Natural killer cell treated with Interleukin-12 subunit alpha and Interleukin-12 subunit beta and Interleukin-15 and Interleukin-18, amount 100 ng/mL, for 72 hours (primary cell): ENCODE data around the gene TCERG1L. TPM values are rescaled to one million over a fixed set of nuclear protein-coding genes. Genes with fewer than 3 reads are reported as not detected.
"Not testable (repeated sequence)": the region's sequence is repeated elsewhere in the genome, so short reads cannot be mapped to it uniquely, and the experiment has no call there.

Source experiments
- ATAC-seq, 2 donors: fragments of 150-1000 bp; cut with Tn5 transposase in 1 of 2; sonication (Bioruptor Pico), chemical (Tn5 transposase) in 1 of 2; 2 replicates each; pipeline ENCODE4 v1.10.0; 2021
- DNase-seq: peaks from one replicate; pipeline ENCODE4 v3.0.0; 2022; ENCODE audit warnings: low spot score
- H3K27ac Mint-ChIP-seq, 2 donors: 1 replicate in 1 of 2; 2 replicates in 1 of 2; pipeline ENCODE4 v1.8.0; 2022; ENCODE audit warnings: mixed read lengths in 2 of 2, mild to moderate bottlenecking in 1 of 2, moderate library complexity in 1 of 2
- H3K27me3 Mint-ChIP-seq, 2 donors: 1 replicate in 1 of 2; 2 replicates in 1 of 2; pipeline ENCODE4 v1.8.0; 2022; ENCODE audit warnings: mixed read lengths in 2 of 2
- H3K36me3 Mint-ChIP-seq: one replicate; pipeline ENCODE4 v1.8.0; 2022; ENCODE audit warnings: mixed read lengths
- H3K4me1 Mint-ChIP-seq, 2 donors: 1 replicate in 1 of 2; 2 replicates in 1 of 2; pipeline ENCODE4 v1.8.0; 2022; ENCODE audit warnings: low read depth in 2 of 2, mixed read lengths in 2 of 2, mild to moderate bottlenecking in 1 of 2
- H3K4me3 Mint-ChIP-seq: one replicate; pipeline ENCODE4 v1.8.0; 2022; ENCODE audit warnings: mixed read lengths
- H3K9me3 Mint-ChIP-seq: 2 replicates; pipeline ENCODE4 v1.8.0; 2022; ENCODE audit warnings: mixed read lengths
- total RNA-seq, 2 donors: library from RNA; stranded (reverse); gene quantifications; one replicate each; pipeline ENCODE4 v1.2.3, GENCODE V29; 2022

TCERG1L gene
- total RNA-seq, 2 donors from 2014 or later: 0.10 to 0.81 TPM

DNA sequence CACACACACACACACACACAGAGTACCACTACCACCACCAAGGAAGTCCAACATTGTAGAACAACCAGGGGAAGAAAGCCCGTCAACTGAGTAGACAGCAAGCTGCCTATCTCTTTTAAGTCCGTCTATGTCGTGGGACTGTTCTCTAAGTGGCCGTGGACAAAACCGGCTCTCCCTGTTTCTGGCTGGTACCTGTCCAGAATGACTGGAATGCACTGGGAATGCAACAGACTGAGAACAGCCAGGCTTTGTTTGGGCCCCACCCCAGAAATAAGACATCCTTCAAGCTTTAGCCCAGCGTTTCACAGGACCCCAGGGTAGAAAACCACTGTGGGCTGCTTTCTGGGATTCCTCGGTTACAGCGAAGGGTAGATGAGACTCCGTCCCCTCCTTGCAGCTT, 203.6 kb downstream of the TCERG1L start:
- H3K27ac Mint-ChIP-seq: no peak overlapping the region
- peaks cover 4% of the 10 kb centered on the region for H3K9me3 Mint-ChIP-seq
- ATAC-seq (no peak), DNase-seq (no peak)
- no peaks in the 10 kb centered on the region for H3K4me1 Mint-ChIP-seq
- no peaks in the 10 kb centered on the region for H3K36me3 Mint-ChIP-seq
- no peak overlapping the region for H3K4me3 Mint-ChIP-seq
- no peaks in the 10 kb centered on the region for H3K27me3 Mint-ChIP-seq

GRCh38 chr10:131102676-131103075, 208.8 kb downstream of the TCERG1L start:
- H3K4me3 Mint-ChIP-seq: no peak overlapping the region
- DNase-seq (no peak), ATAC-seq (no peak)
- no peaks in the 10 kb centered on the region for H3K36me3 Mint-ChIP-seq
- no peaks in the 10 kb centered on the region for H3K27me3 Mint-ChIP-seq
- no peak overlapping the region for H3K27ac Mint-ChIP-seq
- peaks cover 2% of the 10 kb centered on the region for H3K9me3 Mint-ChIP-seq
- no peaks in the 10 kb centered on the region for H3K4me1 Mint-ChIP-seq

DNA sequence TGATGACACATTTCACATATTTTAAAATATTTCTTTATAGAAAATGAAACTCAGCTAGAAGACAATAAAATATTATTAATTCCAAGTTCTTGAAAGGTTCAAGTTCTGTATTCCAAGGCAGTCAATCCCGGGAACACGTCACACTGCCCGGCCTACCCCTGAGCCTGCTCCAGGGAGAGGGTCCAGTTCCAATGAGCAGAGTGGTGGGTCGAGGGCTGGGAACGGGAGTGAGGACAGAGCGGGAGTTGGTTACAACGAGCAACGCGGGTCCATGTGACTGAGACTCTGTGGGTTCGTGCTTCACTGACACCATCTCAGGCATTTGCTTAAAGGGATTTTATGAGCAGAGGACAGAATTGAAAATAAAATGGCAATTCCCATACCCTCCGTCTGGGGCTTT, 209.4 kb downstream of the TCERG1L start:
- no peaks in the 10 kb centered on the region for H3K27me3 Mint-ChIP-seq
- H3K27ac Mint-ChIP-seq: no peak overlapping the region
- DNase-seq (no peak), ATAC-seq (no peak)
- no peaks in the 10 kb centered on the region for H3K4me1 Mint-ChIP-seq
- H3K36me3 Mint-ChIP-seq: no peaks in the 10 kb centered on the region
- H3K9me3 Mint-ChIP-seq: no peaks in the 10 kb centered on the region
- no peak overlapping the region for H3K4me3 Mint-ChIP-seq

GRCh38 chr10:131100418-131101410, 210.8 kb downstream of the TCERG1L start:
- peak in 1 of 2 donors; percentile 29 for ATAC-seq
- H3K4me3 Mint-ChIP-seq, DNase-seq, H3K27ac Mint-ChIP-seq, H3K4me1 Mint-ChIP-seq, H3K27me3 Mint-ChIP-seq, H3K9me3 Mint-ChIP-seq, H3K36me3 Mint-ChIP-seq: not testable (repeated sequence)

- no peaks in the 10 kb centered on the region for H3K27me3 Mint-ChIP-seq
- no peaks in the 10 kb centered on the region for H3K36me3 Mint-ChIP-seq
- DNase-seq (no peak), ATAC-seq (no peak)
- no peaks in the 10 kb centered on the region for H3K9me3 Mint-ChIP-seq
- no peaks in the 10 kb centered on the region for H3K4me1 Mint-ChIP-seq
- H3K4me3 Mint-ChIP-seq: no peak overlapping the region
- no peak overlapping the region for H3K27ac Mint-ChIP-seq
These were observed 212.3 kb downstream of the TCERG1L start for GRCh38 chr10:131099028-131099726.

- no peak for DNase-seq
- ATAC-seq: no peak
- no peaks in the 10 kb centered on the region for H3K27me3 Mint-ChIP-seq
- H3K27ac Mint-ChIP-seq: no peak overlapping the region
- H3K9me3 Mint-ChIP-seq: no peaks in the 10 kb centered on the region
- H3K4me3 Mint-ChIP-seq: no peak overlapping the region
- H3K36me3 Mint-ChIP-seq: no peaks in the 10 kb centered on the region
- no peaks in the 10 kb centered on the region for H3K4me1 Mint-ChIP-seq
These were observed 213.0 kb downstream of the TCERG1L start for GRCh38 chr10:131098416-131098952.

- Mint-ChIP-seq H3K4me3 (no peak overlapping the region), H3K4me1 (no peaks in the 10 kb centered on the region), H3K27me3 (no peaks in the 10 kb centered on the region), H3K9me3 (no peaks in the 10 kb centered on the region), H3K27ac (no peak overlapping the region), H3K36me3 (no peaks in the 10 kb centered on the region)
- no peak for DNase-seq
- ATAC-seq: no peak
These were observed 215.5 kb downstream of the TCERG1L start for GRCh38 chr10:131096031-131096430.

GRCh38 chr10:131095313-131095580, 216.3 kb downstream of the TCERG1L start:
- Mint-ChIP-seq H3K36me3 (no peaks in the 10 kb centered on the region), H3K27ac (no peak overlapping the region), H3K4me3 (no peak overlapping the region), H3K4me1 (no peaks in the 10 kb centered on the region), H3K27me3 (no peaks in the 10 kb centered on the region), H3K9me3 (no peaks in the 10 kb centered on the region)
- DNase-seq (no peak), ATAC-seq (no peak)

- Mint-ChIP-seq H3K27me3 (no peaks in the 10 kb centered on the region), H3K36me3 (no peaks in the 10 kb centered on the region), H3K4me3 (no peak overlapping the region), H3K27ac (no peak overlapping the region), H3K9me3 (no peaks in the 10 kb centered on the region), H3K4me1 (no peaks in the 10 kb centered on the region)
- ATAC-seq (no peak), DNase-seq (no peak)
These were observed 216.8 kb downstream of the TCERG1L start for GRCh38 chr10:131094527-131095312.

- no peak for ATAC-seq
- no peaks in the 10 kb centered on the region for H3K4me1 Mint-ChIP-seq
These were observed 217.6 kb downstream of the TCERG1L start for GRCh38 chr10:131093795-131094366.

DNA sequence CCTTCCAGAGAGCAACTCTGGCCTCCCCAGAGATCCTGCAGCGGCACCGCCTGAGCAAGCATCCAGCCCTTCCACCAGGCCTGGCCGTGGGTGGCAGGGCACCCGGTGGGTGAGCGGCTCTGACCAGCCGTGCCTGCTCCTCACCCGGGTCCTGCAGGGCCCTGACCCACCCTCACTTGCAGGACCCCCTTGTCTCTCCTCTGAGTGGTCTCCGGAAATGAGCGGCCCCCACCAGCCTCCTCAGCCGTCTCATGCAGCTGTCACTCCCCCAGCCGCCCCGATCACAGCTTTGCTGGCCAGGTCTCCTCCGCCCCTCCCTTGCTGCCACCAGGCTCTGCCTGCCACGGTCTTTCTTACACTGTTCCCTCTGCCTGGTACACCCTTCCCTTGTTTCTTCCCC, 218.2 kb downstream of the TCERG1L start:
- no peak overlapping the region for H3K4me3 Mint-ChIP-seq
- DNase-seq (no peak), ATAC-seq (peak in 1 of 2 donors; percentile 29)
- H3K27ac Mint-ChIP-seq: no peak overlapping the region
- H3K27me3 Mint-ChIP-seq: no peaks in the 10 kb centered on the region
- H3K9me3 Mint-ChIP-seq: no peaks in the 10 kb centered on the region
- no peaks in the 10 kb centered on the region for H3K36me3 Mint-ChIP-seq
- H3K4me1 Mint-ChIP-seq: no peaks in the 10 kb centered on the region

More at GRCh38 chr10:131093795-131094366, 217.6 kb downstream of the TCERG1L start:
- H3K27me3 Mint-ChIP-seq: no peaks in the 10 kb centered on the region
- H3K36me3 Mint-ChIP-seq: no peaks in the 10 kb centered on the region
- H3K9me3 Mint-ChIP-seq: no peaks in the 10 kb centered on the region
- H3K4me3 Mint-ChIP-seq: no peak overlapping the region
- no peak overlapping the region for H3K27ac Mint-ChIP-seq
- no peak for DNase-seq

- no peak for ATAC-seq
- H3K9me3 Mint-ChIP-seq: no peaks in the 10 kb centered on the region
- no peak for DNase-seq
- no peaks in the 10 kb centered on the region for H3K36me3 Mint-ChIP-seq
- H3K27ac Mint-ChIP-seq: no peak overlapping the region
- no peaks in the 10 kb centered on the region for H3K27me3 Mint-ChIP-seq
- H3K4me1 Mint-ChIP-seq: no peaks in the 10 kb centered on the region
- H3K4me3 Mint-ChIP-seq: no peak overlapping the region
These were observed 218.6 kb downstream of the TCERG1L start for GRCh38 chr10:131092876-131093275.

DNA sequence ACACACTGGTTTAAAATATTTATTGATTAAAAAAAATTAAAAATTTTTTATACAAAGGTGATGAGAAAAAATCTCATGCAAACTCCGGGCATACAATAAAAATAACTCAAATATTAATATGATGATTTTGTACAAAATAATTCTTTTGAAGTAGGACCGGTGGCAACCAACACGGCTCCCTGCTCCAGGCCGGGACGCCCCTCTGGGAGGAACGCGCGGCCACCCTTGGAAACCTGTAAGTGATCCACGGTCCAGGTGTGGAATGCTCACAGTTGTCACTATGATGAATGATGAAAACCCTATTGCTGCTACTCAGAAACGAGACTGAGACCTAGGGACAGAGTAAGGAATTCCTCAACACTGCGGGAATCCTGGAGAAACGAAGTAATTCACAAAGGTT, 219.1 kb downstream of the TCERG1L start:
- no peaks in the 10 kb centered on the region for H3K36me3 Mint-ChIP-seq
- H3K27me3 Mint-ChIP-seq: no peaks in the 10 kb centered on the region
- no peaks in the 10 kb centered on the region for H3K4me1 Mint-ChIP-seq
- H3K4me3 Mint-ChIP-seq: no peak overlapping the region
- ATAC-seq (no peak), DNase-seq (no peak)
- no peak overlapping the region for H3K27ac Mint-ChIP-seq
- H3K9me3 Mint-ChIP-seq: no peaks in the 10 kb centered on the region
